GM19455 (cell line): Measurements from ENCODE around the gene FAM171A1.
"Not testable (repeated sequence)": the region's sequence is repeated elsewhere in the genome, so short reads cannot be mapped to it uniquely, and the experiment has no call there.

Experiments used
- ATAC-seq: cut with Tn5 transposase; IDR thresholded peaks from one replicate; pipeline ENCODE4 v1.9.1; 2021; ENCODE audit not compliant: unreplicated experiment

FAM171A1 gene

GRCh38 chr10:15370856-15371701 lies at the start of gene FAM171A1:
TSS of gene FAM171A1 (minus strand) at chr10:15371289. CDS start at chr10:15371052, 237 bp downstream.
- no peak for ATAC-seq

GRCh38 chr10:15420858-15421257 lies 49.8 kb upstream of the FAM171A1 start:
- no peak for ATAC-seq

GRCh38 chr10:15419279-15419874 lies 48.3 kb upstream of the FAM171A1 start:
- no peak for ATAC-seq

GRCh38 chr10:15416034-15416433 lies 44.9 kb upstream of the FAM171A1 start:
- no peak for ATAC-seq

- no peak for ATAC-seq
These were observed 39.9 kb upstream of the FAM171A1 start for GRCh38 chr10:15411010-15411409.

GRCh38 chr10:15409350-15409749 lies 38.3 kb upstream of the FAM171A1 start:
- not testable (repeated sequence) for ATAC-seq

GRCh38 chr10:15408557-15408956 lies 37.5 kb upstream of the FAM171A1 start:
- ATAC-seq: no peak

- no peak for ATAC-seq
These were observed 34.2 kb upstream of the FAM171A1 start for GRCh38 chr10:15405319-15405718.

- no peak for ATAC-seq
These were observed 30.3 kb upstream of the FAM171A1 start for GRCh38 chr10:15401382-15401781.

GRCh38 chr10:15400461-15400860 lies 29.4 kb upstream of the FAM171A1 start:
- ATAC-seq: not testable (repeated sequence)

- ATAC-seq: no peak
These were observed 28.1 kb upstream of the FAM171A1 start for GRCh38 chr10:15399060-15399661.

GRCh38 chr10:15395935-15396334 lies 24.8 kb upstream of the FAM171A1 start:
- no peak for ATAC-seq

GRCh38 chr10:15393139-15393825 lies 22.2 kb upstream of the FAM171A1 start:
- no peak for ATAC-seq

GRCh38 chr10:15391491-15391890 lies 20.4 kb upstream of the FAM171A1 start:
- no peak for ATAC-seq

GRCh38 chr10:15388172-15388571 lies 17.1 kb upstream of the FAM171A1 start:
- not testable (repeated sequence) for ATAC-seq

GRCh38 chr10:15387021-15387420 lies 15.9 kb upstream of the FAM171A1 start:
- ATAC-seq: no peak

- no peak for ATAC-seq
These were observed 14.7 kb upstream of the FAM171A1 start for GRCh38 chr10:15385552-15386455.

- ATAC-seq: no peak
These were observed 10.3 kb upstream of the FAM171A1 start for GRCh38 chr10:15381420-15381819.

GRCh38 chr10:15379078-15379477 lies 8.0 kb upstream of the FAM171A1 start:
- ATAC-seq: no peak

GRCh38 chr10:15378569-15378968 lies 7.5 kb upstream of the FAM171A1 start:
- no peak for ATAC-seq
